HL-60 (cell line): ENCODE data around the gene VAMP8.

Source experiments
- DNase-seq, 2 experiments: peaks; one replicate each; pipeline ENCODE4 v3.0.0-alpha.2; 2010 to 2020; ENCODE audit warnings: low read depth in 1 of 2, low spot score in 1 of 2
- H3K27ac ChIP-seq: fragments of 250-450 bp; sonication (Bioruptor Pico); replicated peaks from 2 replicates; pipeline ENCODE4 v1.5.1; 2020; ENCODE audit warnings: mild to moderate bottlenecking, moderate library complexity
- H3K27me3 ChIP-seq: fragments of 250-450 bp; sonication (Bioruptor Pico); 2 replicates; pipeline ENCODE4 v1.5.1; 2021; ENCODE audit warnings: mild to moderate bottlenecking, moderate library complexity; ENCODE audit not compliant: insufficient read depth, poor library complexity, severe bottlenecking
- H3K4me3 ChIP-seq: replicated peaks from 2 replicates; pipeline ENCODE4 v1.5.1; 2011; ENCODE audit warnings: mild to moderate bottlenecking, control low read depth, low read length; ENCODE audit not compliant: insufficient read depth
- CTCF ChIP-seq: IDR thresholded peaks from one replicate; pipeline ENCODE4 v1.5.1; 2011; ENCODE audit warnings: low read length, control low read depth, inconsistent platforms; ENCODE audit not compliant: insufficient read depth
- GABPA ChIP-seq: IDR thresholded peaks from 2 replicates; pipeline ENCODE4 v1.6.1; 2012; ENCODE audit warnings: low read depth
- POLR2AphosphoS5 ChIP-seq: IDR thresholded peaks from 2 replicates; pipeline ENCODE4 v1.6.1; 2012; ENCODE audit warnings: low read depth
- REST ChIP-seq: IDR thresholded peaks from 2 replicates; pipeline ENCODE4 v1.6.1; 2012; ENCODE audit warnings: low read depth; ENCODE audit not compliant: insufficient replicate concordance
- SPI1 ChIP-seq: IDR thresholded peaks from 2 replicates; pipeline ENCODE4 v1.6.1; 2012; ENCODE audit warnings: low read depth, mild to moderate bottlenecking, borderline replicate concordance

Gene VAMP8

DNA sequence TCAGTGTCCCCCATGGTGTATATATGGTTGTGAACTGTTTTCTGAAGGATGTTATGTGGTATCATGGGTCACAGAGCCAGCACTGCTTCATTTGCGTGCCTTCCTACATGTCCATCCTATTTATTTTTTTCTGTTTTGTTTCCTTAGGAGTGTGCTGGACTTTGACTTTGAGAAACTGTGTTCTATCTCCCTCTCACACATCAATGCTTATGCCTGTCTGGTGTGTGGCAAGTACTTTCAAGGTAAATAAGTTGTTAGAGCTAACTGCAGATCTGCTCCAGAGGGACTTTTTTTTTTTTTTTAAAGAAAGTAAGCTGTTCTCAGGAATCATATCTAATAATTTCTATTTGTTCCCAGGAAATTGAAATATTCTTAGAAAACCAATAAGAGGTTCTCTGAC lies 44.0 kb downstream of the VAMP8 start:
- Histone ChIP-seq H3K4me3 (no peak overlapping the region), H3K27ac (no peak overlapping the region), H3K27me3 (no peaks in the 10 kb centered on the region)
- TF ChIP-seq CTCF = no peak
- TF ChIP-seq POLR2AphosphoS5 = no peak
- no peak for TF ChIP-seq SPI1
- no peak for TF ChIP-seq REST
- TF ChIP-seq GABPA = no peak
- DNase-seq = no peak

DNA sequence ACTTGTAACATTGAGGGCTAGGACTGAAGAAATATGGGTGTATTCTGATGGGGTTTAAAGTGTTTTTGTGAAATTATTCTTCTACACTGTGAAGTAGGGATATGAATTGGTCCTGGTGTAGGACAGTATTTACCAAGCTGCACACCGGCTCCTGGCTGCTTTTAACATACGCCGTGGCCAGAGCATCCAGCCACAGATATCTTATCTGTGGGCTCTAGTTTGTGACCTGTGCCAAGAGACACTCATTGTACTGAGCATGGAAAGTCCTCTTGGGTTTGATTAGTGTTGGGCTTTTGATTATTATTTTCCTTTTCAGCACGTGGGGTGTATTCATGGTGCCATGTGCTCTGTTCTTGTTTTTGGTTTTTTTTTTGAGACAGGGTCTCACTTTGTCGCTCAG lies 46.6 kb downstream of the VAMP8 start:
- DNase-seq = no peak
- Histone ChIP-seq H3K4me3 (no peak overlapping the region), H3K27ac (no peak overlapping the region), H3K27me3 (no peaks in the 10 kb centered on the region)
- TF ChIP-seq CTCF = no peak

GRCh38 chr2:85628658-85629057 lies 51.3 kb downstream of the VAMP8 start:
- Histone ChIP-seq H3K4me3 (no peak overlapping the region), H3K27me3 (no peaks in the 10 kb centered on the region), H3K27ac (no peak overlapping the region)
- DNase-seq = peak in 1 of 2 experiments; percentile 27
- TF ChIP-seq CTCF (no peak), REST (no peak), SPI1 (peak; percentile 45; the same call in 1 of the 2 replicates)

GRCh38 chr2:85631316-85631715 lies 53.9 kb downstream of the VAMP8 start:
- no peak for TF ChIP-seq CTCF
- DNase-seq = no peak
- no peak overlapping the region for H3K4me3 ChIP-seq
- H3K27ac ChIP-seq = no peak overlapping the region
- no peaks in the 10 kb centered on the region for H3K27me3 ChIP-seq
